CD14-positive monocyte (primary cell): ENCODE results near the gene SSH3. TPM values are rescaled to one million over a fixed set of nuclear protein-coding genes. Genes with fewer than 3 reads are reported as not detected.

Experiments used
- DNase-seq, 3 donors: peaks; one replicate each; pipeline ENCODE4 v3.0.0-alpha.2; 2011 to 2022
- H2AFZ ChIP-seq: 2 replicates; pipeline ENCODE4 v1.6.0; 2012; ENCODE audit warnings: mild to moderate bottlenecking, low read depth, low read length, inconsistent platforms; ENCODE audit not compliant: insufficient read depth, poor library complexity, severe bottlenecking
- H3K27ac ChIP-seq, 2 donors: 1 replicate in 1 of 2; 2 replicates in 1 of 2; pipeline ENCODE4 v1.5.1; 2012 to 2013; ENCODE audit warnings: low read length in 2 of 2, control low read depth in 1 of 2, inconsistent platforms in 1 of 2, low read depth in 1 of 2, mild to moderate bottlenecking in 1 of 2
- H3K27me3 ChIP-seq, 2 donors: one replicate each; pipeline versions ENCODE4 v1.6.0 to v1.6.1; 2011 to 2013; ENCODE audit warnings: low read length in 2 of 2; ENCODE audit not compliant: control insufficient read depth in 2 of 2, insufficient read depth in 2 of 2
- H3K36me3 ChIP-seq, 2 donors: replicated peaks in 1 of 2; 1 replicate in 1 of 2; 2 replicates in 1 of 2; pipeline versions ENCODE4 v1.5.1 to v1.6.1; 2012 to 2013; ENCODE audit warnings: low read length in 2 of 2, control low read depth in 1 of 2, inconsistent platforms in 1 of 2, mild to moderate bottlenecking in 1 of 2; ENCODE audit not compliant: insufficient read depth in 2 of 2, control insufficient read depth in 1 of 2
- H3K4me1 ChIP-seq, 2 donors: 1 replicate in 1 of 2; 2 replicates in 1 of 2; pipeline versions ENCODE4 v1.5.1 to v1.6.1; 2012 to 2013; ENCODE audit warnings: low read length in 2 of 2, control low read depth in 1 of 2, inconsistent platforms in 1 of 2, mild to moderate bottlenecking in 1 of 2, moderate library complexity in 1 of 2; ENCODE audit not compliant: insufficient read depth in 2 of 2, control insufficient read depth in 1 of 2
- H3K4me2 ChIP-seq: replicated peaks from 2 replicates; pipeline ENCODE3; 2012; ENCODE audit warnings: low read length, moderate library complexity, mild to moderate bottlenecking; ENCODE audit not compliant: poor library complexity, severe bottlenecking; ENCODE audit errors: extremely low read depth
- H3K4me3 ChIP-seq, 3 experiments: fragments of 200-600 bp in 1 of 3; sonication (generic) in 1 of 3; replicated peaks in 1 of 3; 1 replicate in 2 of 3; 2 replicates in 1 of 3; pipeline ENCODE4 v1.5.1; 2011 to 2013; ENCODE audit warnings: low read length in 3 of 3, mild to moderate bottlenecking in 3 of 3, control low read depth in 2 of 3, low read depth in 2 of 3, inconsistent platforms in 1 of 3, moderate library complexity in 1 of 3
- H3K79me2 ChIP-seq: 2 replicates; pipeline ENCODE4 v1.6.0; 2012; ENCODE audit warnings: mild to moderate bottlenecking, control low read depth, inconsistent platforms, low read length, moderate library complexity; ENCODE audit not compliant: insufficient read depth
- H3K9ac ChIP-seq: 2 replicates; pipeline ENCODE4 v1.6.0; 2017; ENCODE audit warnings: low read length, mild to moderate bottlenecking; ENCODE audit not compliant: insufficient read depth, poor library complexity, severe bottlenecking
- H3K9me3 ChIP-seq, 2 donors: replicated peaks in 1 of 2; 1 replicate in 1 of 2; 2 replicates in 1 of 2; pipeline versions ENCODE4 v1.5.1 to v1.6.1; 2012 to 2013; ENCODE audit warnings: low read length in 2 of 2, control low read depth in 1 of 2; ENCODE audit not compliant: control insufficient read depth in 1 of 2, insufficient read depth in 1 of 2
- H4K20me1 ChIP-seq: 2 replicates; pipeline ENCODE4 v1.6.0; 2012; ENCODE audit warnings: mild to moderate bottlenecking, low read length, control low read depth, moderate library complexity; ENCODE audit not compliant: insufficient read depth
- H3K27ac Mint-ChIP-seq, 7 donors: one replicate each; pipeline ENCODE4 v1.8.0; 2020; ENCODE audit warnings: mild to moderate bottlenecking in 7 of 7, mixed read lengths in 7 of 7, moderate library complexity in 6 of 7, inconsistent platforms in 2 of 7
- H3K27me3 Mint-ChIP-seq, 3 donors: one replicate each; pipeline ENCODE4 v1.8.0; 2021 to 2022; ENCODE audit warnings: low read depth in 3 of 3, mild to moderate bottlenecking in 3 of 3, mixed read lengths in 3 of 3, moderate library complexity in 3 of 3, inconsistent platforms in 1 of 3
- H3K36me3 Mint-ChIP-seq, 2 donors: one replicate each; pipeline ENCODE4 v1.8.0; 2020; ENCODE audit warnings: mixed read lengths in 2 of 2, inconsistent platforms in 1 of 2, mild to moderate bottlenecking in 1 of 2
- H3K4me1 Mint-ChIP-seq: one replicate; pipeline ENCODE4 v1.8.0; 2020; ENCODE audit warnings: mild to moderate bottlenecking, mixed read lengths
- H3K4me3 Mint-ChIP-seq, 2 donors: one replicate each; pipeline ENCODE4 v1.8.0; 2020; ENCODE audit warnings: mild to moderate bottlenecking in 2 of 2, mixed read lengths in 2 of 2, moderate library complexity in 1 of 2
- H3K9me3 Mint-ChIP-seq, 7 donors: one replicate each; pipeline ENCODE4 v1.8.0; 2020 to 2022; ENCODE audit warnings: mixed read lengths in 7 of 7, mild to moderate bottlenecking in 6 of 7, moderate library complexity in 6 of 7, inconsistent platforms in 2 of 7
- WGBS: methylation state at CpG from one replicate; pipeline ENCODE4 v1.1.5; 2013; ENCODE audit warnings: missing lambda C conversion rate; ENCODE audit not compliant: insufficient coverage; 5-methylcytosine and 5-hydroxymethylcytosine counted together
- intact Hi-C, 2 donors: fragments of 100-400 bp; cut with micrococcal nuclease; formaldehyde crosslinking; loops; one replicate each; pipeline versions ENCODE4 v1.15.0 to v1.15.1; 2023
- polyA plus RNA-seq, 3 donors: library from polyadenylated mRNA; depleted of rRNA in 1 of 3; unstranded in 2 of 3; stranded (reverse) in 1 of 3; fragments of 300-500 nt in 2 of 3; fragments of >200 nt in 1 of 3; fragmentation: Illumina TruSeq in 2 of 3; gene quantifications; 1 replicate in 2 of 3; 2 replicates in 1 of 3; pipeline ENCODE4 v1.2.3, GENCODE V29; 2012 to 2021
- TF ChIP-seq, protein P1 (sequence below): fragments of 200-600 bp; IDR thresholded peaks from one replicate; pipeline ENCODE4 v1.8.0; 2022; ENCODE audit warnings: antibody characterized with exemption, mild to moderate bottlenecking

SSH3 gene
- polyA plus RNA-seq, 3 donors = 3.6 to 23.3 (median 5.8) TPM

DNA sequence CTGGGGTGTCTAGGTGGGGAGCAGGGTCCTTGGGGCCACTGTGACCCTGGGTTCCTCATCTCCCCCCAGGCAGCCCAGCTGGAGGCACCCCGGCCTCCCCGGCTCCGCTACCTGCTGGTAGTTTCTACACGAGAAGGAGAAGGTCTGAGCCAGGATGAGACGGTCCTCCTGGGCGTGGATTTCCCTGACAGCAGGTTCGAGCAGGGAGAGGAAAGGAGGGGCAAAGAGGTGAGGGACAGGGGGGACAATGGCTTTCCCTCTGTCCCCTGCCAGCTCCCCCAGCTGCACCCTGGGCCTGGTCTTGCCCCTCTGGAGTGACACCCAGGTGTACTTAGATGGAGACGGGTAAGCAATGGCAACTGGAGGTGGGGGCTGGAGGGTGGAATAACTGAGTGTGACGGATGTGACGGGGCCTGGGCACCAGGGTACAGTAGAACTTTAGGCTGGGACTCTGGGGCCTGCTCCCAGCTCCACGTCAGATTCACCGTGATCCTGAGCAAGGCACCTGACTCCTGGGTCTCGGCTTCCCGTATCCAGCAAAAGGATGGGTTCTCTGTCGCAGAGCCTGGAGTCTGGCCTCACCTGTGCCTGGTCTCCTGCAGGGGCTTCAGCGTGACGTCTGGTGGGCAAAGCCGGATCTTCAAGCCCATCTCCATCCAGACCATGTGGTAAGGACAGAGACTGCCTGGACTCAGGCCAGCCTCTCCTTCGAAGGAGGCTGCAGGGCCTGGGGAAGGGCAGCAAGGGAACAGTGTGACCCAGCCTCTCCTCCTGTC is 3.6 kb downstream of the SSH3 start:
- intact Hi-C loops = no loop called here
- H3K36me3 Mint-ChIP-seq = peaks cover 44 to 69% of the 10 kb centered on the region in 2 donors
- H3K4me2 ChIP-seq = no peak overlapping the region
- no peak overlapping the region for H3K27ac ChIP-seq
- H3K9ac ChIP-seq = no peak overlapping the region
- H3K4me3 ChIP-seq = no peak overlapping the region
- no peak for DNase-seq
- H3K79me2 ChIP-seq = peaks cover 23% of the 10 kb centered on the region
- no peaks in the 10 kb centered on the region for H3K9me3 Mint-ChIP-seq
- no peak overlapping the region for H3K4me3 Mint-ChIP-seq
- H3K27ac Mint-ChIP-seq = no peak overlapping the region
- H2AFZ ChIP-seq = no peak overlapping the region
- peaks cover 54 to 55% of the 10 kb centered on the region in 2 donors for H3K36me3 ChIP-seq
- over 99% methylated on average over 16 of the region's 19 CpGs for WGBS
- peaks cover 27 to 35% of the 10 kb centered on the region in 2 donors for H3K4me1 ChIP-seq
- no peaks in the 10 kb centered on the region for H3K9me3 ChIP-seq
- no peaks in the 10 kb centered on the region for H3K27me3 ChIP-seq
- H3K27me3 Mint-ChIP-seq = no peaks in the 10 kb centered on the region
- H3K4me1 Mint-ChIP-seq = peaks cover 32% of the 10 kb centered on the region
- H4K20me1 ChIP-seq = peaks cover 48% of the 10 kb centered on the region
- TF ChIP-seq, protein P1, sequence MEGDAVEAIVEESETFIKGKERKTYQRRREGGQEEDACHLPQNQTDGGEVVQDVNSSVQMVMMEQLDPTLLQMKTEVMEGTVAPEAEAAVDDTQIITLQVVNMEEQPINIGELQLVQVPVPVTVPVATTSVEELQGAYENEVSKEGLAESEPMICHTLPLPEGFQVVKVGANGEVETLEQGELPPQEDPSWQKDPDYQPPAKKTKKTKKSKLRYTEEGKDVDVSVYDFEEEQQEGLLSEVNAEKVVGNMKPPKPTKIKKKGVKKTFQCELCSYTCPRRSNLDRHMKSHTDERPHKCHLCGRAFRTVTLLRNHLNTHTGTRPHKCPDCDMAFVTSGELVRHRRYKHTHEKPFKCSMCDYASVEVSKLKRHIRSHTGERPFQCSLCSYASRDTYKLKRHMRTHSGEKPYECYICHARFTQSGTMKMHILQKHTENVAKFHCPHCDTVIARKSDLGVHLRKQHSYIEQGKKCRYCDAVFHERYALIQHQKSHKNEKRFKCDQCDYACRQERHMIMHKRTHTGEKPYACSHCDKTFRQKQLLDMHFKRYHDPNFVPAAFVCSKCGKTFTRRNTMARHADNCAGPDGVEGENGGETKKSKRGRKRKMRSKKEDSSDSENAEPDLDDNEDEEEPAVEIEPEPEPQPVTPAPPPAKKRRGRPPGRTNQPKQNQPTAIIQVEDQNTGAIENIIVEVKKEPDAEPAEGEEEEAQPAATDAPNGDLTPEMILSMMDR = no peak

DNA sequence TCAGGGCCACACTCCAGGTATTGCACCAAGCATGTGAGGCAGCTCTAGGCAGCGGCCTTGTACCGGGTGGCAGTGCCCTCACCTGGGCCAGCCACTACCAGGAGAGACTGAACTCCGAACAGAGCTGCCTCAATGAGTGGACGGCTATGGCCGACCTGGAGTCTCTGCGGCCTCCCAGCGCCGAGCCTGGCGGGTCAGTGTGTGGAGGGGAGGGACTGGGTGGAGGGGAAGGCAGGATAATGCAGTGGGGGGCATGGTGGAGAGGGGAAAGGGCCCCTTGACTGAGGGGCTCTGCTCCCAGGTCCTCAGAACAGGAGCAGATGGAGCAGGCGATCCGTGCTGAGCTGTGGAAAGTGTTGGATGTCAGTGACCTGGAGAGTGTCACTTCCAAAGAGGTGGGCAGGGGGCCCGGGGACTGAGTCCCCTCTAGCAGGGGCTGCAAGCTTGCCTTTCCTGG is 4.2 kb downstream of the SSH3 start:
- H3K27ac ChIP-seq = no peak overlapping the region
- H3K27me3 Mint-ChIP-seq = no peaks in the 10 kb centered on the region
- TF ChIP-seq, protein P1 = no peak
- peaks cover 32% of the 10 kb centered on the region for H3K4me1 Mint-ChIP-seq
- H3K4me3 ChIP-seq = no peak overlapping the region
- H3K36me3 ChIP-seq = peaks cover 50 to 52% of the 10 kb centered on the region in 2 donors
- H3K27ac Mint-ChIP-seq = no peak overlapping the region
- no peaks in the 10 kb centered on the region for H3K9me3 Mint-ChIP-seq
- no peak overlapping the region for H3K9ac ChIP-seq
- 91% methylated on average over 10 of the region's 12 CpGs for WGBS
- H3K4me2 ChIP-seq = no peak overlapping the region
- peaks cover 44 to 68% of the 10 kb centered on the region in 2 donors for H3K36me3 Mint-ChIP-seq
- H3K4me3 Mint-ChIP-seq = no peak overlapping the region
- no peaks in the 10 kb centered on the region for H3K27me3 ChIP-seq
- intact Hi-C loops = no loop called here
- H3K79me2 ChIP-seq = peaks cover 23% of the 10 kb centered on the region
- no peaks in the 10 kb centered on the region for H3K9me3 ChIP-seq
- peaks cover 27 to 35% of the 10 kb centered on the region in 2 donors for H3K4me1 ChIP-seq
- no peak for DNase-seq
- peaks cover 42% of the 10 kb centered on the region for H4K20me1 ChIP-seq
- H2AFZ ChIP-seq = no peak overlapping the region
